Panc1 (cell line): ENCODE data around the gene FOXN4.

Experiments
- CTCF ChIP-seq: fragments of 450-650 bp; IDR thresholded peaks from 2 replicates; pipeline ENCODE4 v1.5.1; 2017; ENCODE audit warnings: mild to moderate bottlenecking
- SIN3A ChIP-seq: IDR thresholded peaks from 2 replicates; pipeline ENCODE4 v1.6.1; 2012; ENCODE audit warnings: low read depth, mild to moderate bottlenecking, low read length, moderate library complexity, borderline replicate concordance; ENCODE audit not compliant: insufficient read depth

GRCh38 chr12:109234012-109234411 lies 75.1 kb downstream of the FOXN4 start:
- TF ChIP-seq CTCF (no peak), SIN3A (no peak)
